ENCODE results near the gene WEE2.

DNA sequence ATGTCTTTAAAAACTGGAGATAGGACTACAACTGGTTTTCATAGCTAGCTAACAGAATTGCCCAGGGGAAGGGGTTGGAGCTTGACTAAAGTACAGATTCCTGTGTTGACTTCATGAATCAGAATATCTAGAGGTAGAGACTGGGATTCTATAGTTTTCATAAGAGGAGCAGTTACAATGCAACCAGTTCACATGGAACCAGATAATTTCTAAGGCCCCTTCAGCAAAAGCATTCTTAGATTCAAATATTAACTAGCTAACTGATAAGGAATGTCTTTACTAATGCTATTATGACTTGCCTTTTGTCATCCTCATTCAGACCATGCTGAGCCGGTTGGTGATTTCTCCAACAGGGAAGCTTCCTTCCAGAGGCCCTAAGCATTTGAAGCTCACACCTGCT is 5.7 kb downstream of the WEE2 start:
- TF ChIP-seq POLR2AphosphoS5 (IDR thresholded peaks at IDR 0.05) (no peak), CTCF (IDR thresholded peaks at IDR 0.05) (no peak)

Data from breast epithelium (tissue), 3 donors.